OCI-LY7 (cell line): ENCODE results near the gene FBLN1.

ENCODE experiments used
- CTCF ChIP-seq: fragments of 200-600 bp; sonication (generic); conservative IDR thresholded peaks from 2 replicates; pipeline ENCODE4 v1.5.1; 2014; ENCODE audit warnings: mild to moderate bottlenecking, antibody characterized with exemption, low read length, moderate library complexity, mixed read lengths
- EZH2phosphoT487 ChIP-seq: fragments of 200-600 bp; sonication (generic); IDR thresholded peaks from 2 replicates; pipeline ENCODE4 v1.6.1; 2018; ENCODE audit warnings: low read depth, borderline replicate concordance, mild to moderate bottlenecking, mixed run types, antibody characterized with exemption, low read length, moderate library complexity, mixed read lengths

- TF ChIP-seq CTCF (no peak), EZH2phosphoT487 (no peak)
Observed at GRCh38 chr22:45547016-45547345, 44.3 kb downstream of the FBLN1 start.
